SJSA1 (cell line): ENCODE results near the gene BPTF. TPM values are rescaled to one million over a fixed set of nuclear protein-coding genes. Genes with fewer than 3 reads are reported as not detected.
"Not testable (repeated sequence)": the region's sequence is repeated elsewhere in the genome, so short reads cannot be mapped to it uniquely, and the experiment has no call there.

Source experiments
- DNase-seq, 2 experiments: peaks; one replicate each; pipeline ENCODE4 v3.0.0-alpha.2; 2015 to 2020; ENCODE audit warnings: low spot score in 2 of 2, low read depth in 1 of 2
- H3K27ac ChIP-seq: fragments of 250-450 bp; sonication (Bioruptor Pico); 2 replicates; pipeline ENCODE4 v1.5.1; 2020; ENCODE audit warnings: mild to moderate bottlenecking, moderate library complexity
- H3K27me3 ChIP-seq: fragments of 250-450 bp; sonication (Bioruptor Pico); replicated peaks from 2 replicates; pipeline ENCODE4 v1.5.1; 2020; ENCODE audit warnings: mild to moderate bottlenecking, moderate library complexity
- H3K36me3 ChIP-seq: fragments of 250-450 bp; sonication (Bioruptor Pico); 2 replicates; pipeline ENCODE4 v1.5.1; 2020; ENCODE audit warnings: mild to moderate bottlenecking
- H3K4me1 ChIP-seq: fragments of 250-450 bp; sonication (Bioruptor Pico); replicated peaks from 2 replicates; pipeline ENCODE4 v1.6.1; 2021; ENCODE audit warnings: mild to moderate bottlenecking
- H3K4me3 ChIP-seq: fragments of 250-450 bp; sonication (Bioruptor Pico); 2 replicates; pipeline ENCODE4 v1.5.1; 2020; ENCODE audit warnings: mild to moderate bottlenecking
- H3K9me3 ChIP-seq: fragments of 250-450 bp; sonication (Bioruptor Pico); replicated peaks from 2 replicates; pipeline ENCODE4 v1.5.1; 2020; ENCODE audit warnings: mild to moderate bottlenecking
- total RNA-seq: library from RNA; depleted of rRNA; stranded (reverse); fragments of >200 nt; shearing (Covaris generic); gene quantifications from 2 replicates; pipeline ENCODE4 v1.2.3, GENCODE V29; 2014

The BPTF gene
- total RNA-seq, 1 experiment from 2014 or later, result 40.9 TPM

DNA sequence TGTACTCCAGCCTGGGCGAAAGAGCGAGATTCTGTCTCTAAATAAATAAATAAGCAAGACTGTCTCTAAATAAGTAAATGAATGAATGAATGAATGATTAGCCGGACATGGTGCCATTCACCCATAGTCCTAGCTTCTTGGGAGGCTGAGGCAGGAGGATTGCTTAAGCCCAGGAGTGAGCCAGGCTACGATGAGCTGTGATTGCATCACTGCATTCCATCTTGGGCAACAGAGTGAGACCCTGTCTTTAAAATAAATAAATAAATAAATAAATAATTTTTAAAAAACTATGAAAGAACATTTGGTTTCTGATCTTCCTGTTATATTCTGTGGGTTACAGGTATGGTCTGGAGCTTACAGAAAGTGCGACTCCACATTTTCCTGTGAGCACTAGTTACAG is 105.9 kb downstream of the BPTF start:
- Histone ChIP-seq H3K4me3 (no peak overlapping the region), H3K27me3 (no peaks in the 10 kb centered on the region), H3K36me3 (peaks cover 77% of the 10 kb centered on the region), H3K27ac (no peak overlapping the region), H3K9me3 (no peaks in the 10 kb centered on the region), H3K4me1 (no peaks in the 10 kb centered on the region)
- DNase-seq, result no peak

GRCh38 chr17:67942810-67943209 is 117.5 kb downstream of the BPTF start:
- no peak overlapping the region for H3K27ac ChIP-seq
- no peaks in the 10 kb centered on the region for H3K9me3 ChIP-seq
- no peak overlapping the region for H3K4me3 ChIP-seq
- H3K4me1 ChIP-seq, result no peaks in the 10 kb centered on the region
- H3K27me3 ChIP-seq, result no peaks in the 10 kb centered on the region
- peaks cover 85% of the 10 kb centered on the region for H3K36me3 ChIP-seq
- DNase-seq, result peak in 1 of 2 experiments; percentile 31

GRCh38 chr17:67944035-67944434 is 118.7 kb downstream of the BPTF start:
- peaks cover 89% of the 10 kb centered on the region for H3K36me3 ChIP-seq
- H3K4me3 ChIP-seq, result no peak overlapping the region
- no peaks in the 10 kb centered on the region for H3K4me1 ChIP-seq
- H3K27ac ChIP-seq, result no peak overlapping the region
- no peaks in the 10 kb centered on the region for H3K27me3 ChIP-seq
- DNase-seq, result peak in 1 of 2 experiments; percentile 33
- no peaks in the 10 kb centered on the region for H3K9me3 ChIP-seq

DNA sequence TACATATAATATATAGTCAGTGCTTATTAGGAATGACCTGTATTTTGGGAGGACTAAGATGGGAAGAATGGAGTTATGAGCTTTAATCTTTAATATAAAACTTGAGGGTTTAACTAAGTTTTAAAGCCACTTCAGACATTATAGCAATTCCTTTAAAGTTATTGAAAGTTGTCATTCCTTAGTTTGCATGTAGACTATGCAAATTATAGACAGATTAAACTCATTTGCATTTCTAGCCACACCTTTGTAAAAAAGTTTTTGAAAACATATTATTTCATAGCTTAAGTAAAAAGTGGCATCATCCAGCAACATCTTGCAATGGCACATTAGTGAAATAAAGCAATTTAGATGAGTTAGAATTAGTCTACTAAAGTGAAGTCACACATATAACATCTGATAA is 121.2 kb downstream of the BPTF start:
- Histone ChIP-seq H3K4me3 (no peak overlapping the region), H3K9me3 (no peaks in the 10 kb centered on the region), H3K27ac (no peak overlapping the region), H3K4me1 (no peaks in the 10 kb centered on the region), H3K36me3 (peaks cover 94% of the 10 kb centered on the region), H3K27me3 (no peaks in the 10 kb centered on the region)
- no peak for DNase-seq

GRCh38 chr17:67947325-67947813 is 122.1 kb downstream of the BPTF start:
- H3K36me3 ChIP-seq, result peaks cover 91% of the 10 kb centered on the region
- DNase-seq, result no peak
- no peaks in the 10 kb centered on the region for H3K9me3 ChIP-seq
- H3K27ac ChIP-seq, result no peak overlapping the region
- no peak overlapping the region for H3K4me3 ChIP-seq
- no peaks in the 10 kb centered on the region for H3K4me1 ChIP-seq
- no peaks in the 10 kb centered on the region for H3K27me3 ChIP-seq

GRCh38 chr17:67950945-67951344 is 125.6 kb downstream of the BPTF start:
- Histone ChIP-seq H3K27me3 (no peaks in the 10 kb centered on the region), H3K9me3 (no peaks in the 10 kb centered on the region), H3K27ac (no peak overlapping the region), H3K4me3 (no peak overlapping the region), H3K4me1 (no peaks in the 10 kb centered on the region), H3K36me3 (peaks cover 76% of the 10 kb centered on the region)
- no peak for DNase-seq

GRCh38 chr17:67959510-67959909 is 134.2 kb downstream of the BPTF start:
- H3K27ac ChIP-seq, result no peak overlapping the region
- H3K4me1 ChIP-seq, result no peaks in the 10 kb centered on the region
- H3K4me3 ChIP-seq, result no peak overlapping the region
- no peak for DNase-seq
- H3K9me3 ChIP-seq, result no peaks in the 10 kb centered on the region
- H3K27me3 ChIP-seq, result no peaks in the 10 kb centered on the region
- H3K36me3 ChIP-seq, result peaks cover 33% of the 10 kb centered on the region

DNA sequence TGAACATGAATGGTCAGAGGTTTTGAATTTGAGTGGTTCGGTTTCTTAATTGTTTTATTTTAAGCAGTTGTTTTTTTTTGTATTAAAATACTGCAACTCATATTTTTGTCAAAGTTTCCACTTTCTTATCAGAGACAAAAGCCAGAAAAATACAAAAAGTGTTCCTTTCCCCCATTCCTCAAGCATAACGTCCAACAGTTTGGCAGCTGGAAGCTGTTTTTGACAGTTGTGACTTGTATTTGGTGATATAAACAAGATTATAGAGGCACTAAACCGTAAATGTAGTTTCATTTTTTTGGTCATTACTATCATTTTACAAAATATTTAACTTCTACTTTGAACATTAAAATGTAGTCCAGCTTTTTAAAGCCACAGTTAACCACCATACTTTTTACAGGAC is 135.0 kb downstream of the BPTF start:
- not testable (repeated sequence) for DNase-seq, H3K9me3 ChIP-seq
- H3K36me3 ChIP-seq, result peaks cover 38% of the 10 kb centered on the region

GRCh38 chr17:67962156-67962555 is 136.9 kb downstream of the BPTF start:
- H3K36me3 ChIP-seq, result peaks cover 40% of the 10 kb centered on the region
- not testable (repeated sequence) for H3K27ac ChIP-seq, H3K4me3 ChIP-seq, H3K4me1 ChIP-seq, H3K27me3 ChIP-seq, H3K9me3 ChIP-seq, DNase-seq

More for the DNA sequence above, 135.0 kb downstream of the BPTF start:
- not testable (repeated sequence) for H3K27ac ChIP-seq, H3K27me3 ChIP-seq, H3K4me3 ChIP-seq, H3K4me1 ChIP-seq

DNA sequence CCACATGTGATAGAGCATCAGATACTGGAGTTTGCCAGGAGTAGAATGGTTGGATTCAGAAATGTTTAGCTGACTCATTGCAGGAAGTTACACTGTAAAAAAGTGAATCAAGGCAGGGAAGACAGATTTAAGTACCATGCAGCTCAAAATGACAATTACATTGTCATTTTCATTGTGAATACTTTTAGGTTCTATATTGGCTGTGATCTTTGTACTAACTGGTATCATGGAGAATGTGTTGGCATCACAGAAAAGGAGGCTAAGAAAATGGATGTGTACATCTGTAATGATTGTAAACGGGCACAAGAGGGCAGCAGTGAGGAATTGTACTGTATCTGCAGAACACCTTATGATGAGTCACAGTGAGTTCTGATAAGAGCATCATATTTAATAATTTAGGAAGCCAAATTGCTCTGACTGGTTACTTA is 137.9 kb downstream of the BPTF start:
- H3K27ac ChIP-seq, H3K4me1 ChIP-seq, H3K9me3 ChIP-seq: not testable (repeated sequence)

GRCh38 chr17:67970783-67971182 is 145.5 kb downstream of the BPTF start:
- Histone ChIP-seq H3K27ac (no peak overlapping the region), H3K4me1 (no peaks in the 10 kb centered on the region), H3K9me3 (no peaks in the 10 kb centered on the region), H3K27me3 (no peaks in the 10 kb centered on the region), H3K36me3 (peaks cover 41% of the 10 kb centered on the region), H3K4me3 (no peak overlapping the region)
- DNase-seq, result no peak

More for the DNA sequence above, 137.9 kb downstream of the BPTF start:
- peaks cover 37% of the 10 kb centered on the region for H3K36me3 ChIP-seq
- H3K4me3 ChIP-seq, H3K27me3 ChIP-seq: not testable (repeated sequence)
- DNase-seq, result peak; percentile 47 to 78

- Histone ChIP-seq H3K9me3 (no peaks in the 10 kb centered on the region), H3K27ac (no peak overlapping the region), H3K4me3 (no peak overlapping the region), H3K4me1 (peaks cover 8% of the 10 kb centered on the region), H3K36me3 (peaks cover 39% of the 10 kb centered on the region), H3K27me3 (no peaks in the 10 kb centered on the region)
- no peak for DNase-seq
Observed at GRCh38 chr17:67974185-67974584, 148.9 kb downstream of the BPTF start.

DNA sequence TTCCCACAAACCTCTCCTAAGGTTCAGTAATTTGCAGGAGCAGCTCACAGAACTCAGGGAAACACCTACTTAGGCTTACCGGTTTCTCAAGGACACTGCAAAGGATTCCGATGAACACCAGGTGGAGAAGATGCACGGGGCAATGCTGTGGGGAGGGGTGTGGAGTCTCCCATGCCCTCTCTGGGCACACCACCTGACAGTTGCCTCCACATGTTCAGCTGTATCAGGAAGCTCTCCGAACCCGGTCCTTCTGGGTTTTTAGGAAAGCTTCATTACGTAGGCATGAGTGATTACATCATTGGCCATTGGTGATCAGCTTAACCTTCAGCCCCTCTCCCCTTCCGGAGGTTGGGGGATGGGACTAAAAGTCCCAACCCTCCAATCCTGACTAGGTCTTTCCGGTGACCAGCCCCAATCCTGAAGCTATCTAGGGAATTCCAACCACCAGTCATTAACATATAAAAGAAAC is 149.3 kb downstream of the BPTF start:
- Histone ChIP-seq H3K27ac (no peak overlapping the region), H3K4me1 (peaks cover 8% of the 10 kb centered on the region)
- peak in 1 of 2 experiments; percentile 32 for DNase-seq

GRCh38 chr17:67976306-67976705 is 151.0 kb downstream of the BPTF start:
- H3K36me3 ChIP-seq, result peaks cover 33% of the 10 kb centered on the region
- peak in 1 of 2 experiments; percentile 16 for DNase-seq
- H3K9me3 ChIP-seq, H3K27me3 ChIP-seq, H3K4me1 ChIP-seq, H3K27ac ChIP-seq, H3K4me3 ChIP-seq: not testable (repeated sequence)

More for the DNA sequence above, 149.3 kb downstream of the BPTF start:
- Histone ChIP-seq H3K36me3 (peaks cover 40% of the 10 kb centered on the region), H3K4me3 (no peak overlapping the region), H3K9me3 (no peaks in the 10 kb centered on the region), H3K27me3 (no peaks in the 10 kb centered on the region)

- Histone ChIP-seq H3K27ac (no peak overlapping the region), H3K4me1 (peaks cover 8% of the 10 kb centered on the region), H3K4me3 (no peak overlapping the region), H3K36me3 (peaks cover 18% of the 10 kb centered on the region), H3K27me3 (no peaks in the 10 kb centered on the region), H3K9me3 (no peaks in the 10 kb centered on the region)
- DNase-seq, result no peak
Observed at GRCh38 chr17:67980456-67980855, 155.2 kb downstream of the BPTF start.
